Measurements from ENCODE around the gene CORO2A.

GRCh38 chr9:98164912-98165311 lies 27.5 kb downstream of the CORO2A start:
- TF ChIP-seq, protein P1, sequence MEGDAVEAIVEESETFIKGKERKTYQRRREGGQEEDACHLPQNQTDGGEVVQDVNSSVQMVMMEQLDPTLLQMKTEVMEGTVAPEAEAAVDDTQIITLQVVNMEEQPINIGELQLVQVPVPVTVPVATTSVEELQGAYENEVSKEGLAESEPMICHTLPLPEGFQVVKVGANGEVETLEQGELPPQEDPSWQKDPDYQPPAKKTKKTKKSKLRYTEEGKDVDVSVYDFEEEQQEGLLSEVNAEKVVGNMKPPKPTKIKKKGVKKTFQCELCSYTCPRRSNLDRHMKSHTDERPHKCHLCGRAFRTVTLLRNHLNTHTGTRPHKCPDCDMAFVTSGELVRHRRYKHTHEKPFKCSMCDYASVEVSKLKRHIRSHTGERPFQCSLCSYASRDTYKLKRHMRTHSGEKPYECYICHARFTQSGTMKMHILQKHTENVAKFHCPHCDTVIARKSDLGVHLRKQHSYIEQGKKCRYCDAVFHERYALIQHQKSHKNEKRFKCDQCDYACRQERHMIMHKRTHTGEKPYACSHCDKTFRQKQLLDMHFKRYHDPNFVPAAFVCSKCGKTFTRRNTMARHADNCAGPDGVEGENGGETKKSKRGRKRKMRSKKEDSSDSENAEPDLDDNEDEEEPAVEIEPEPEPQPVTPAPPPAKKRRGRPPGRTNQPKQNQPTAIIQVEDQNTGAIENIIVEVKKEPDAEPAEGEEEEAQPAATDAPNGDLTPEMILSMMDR (IDR thresholded peaks at IDR 0.05; ENCODE audit: low read depth, low read length): no peak
- no peak for TF ChIP-seq EZH2phosphoT487 (IDR thresholded peaks at IDR 0.05; ENCODE audit: low read depth)

Measured in OCI-LY3 (cell line).